DMS79 treated with DMSO at 0.1 percent for 48 hours (cell line): ENCODE results near the gene DCTN1.

Experiments
- DNase-seq: peaks from one replicate; lab custom pipeline; 2025; lab: John Stamatoyannopoulos, UW

The DCTN1 gene

GRCh38 chr2:74321737-74322136, 58.4 kb downstream of the DCTN1 start:
- DNase-seq, result no peak

GRCh38 chr2:74317701-74318100, 62.4 kb downstream of the DCTN1 start:
- DNase-seq, result peak; percentile 12

GRCh38 chr2:74316627-74317295, 63.4 kb downstream of the DCTN1 start:
- DNase-seq, result no peak

- peak; percentile 91 for DNase-seq
Measured at GRCh38 chr2:74314107-74314506, 66.0 kb downstream of the DCTN1 start.

GRCh38 chr2:74313497-74313896, 66.6 kb downstream of the DCTN1 start:
- no peak for DNase-seq

GRCh38 chr2:74312913-74313312, 67.2 kb downstream of the DCTN1 start:
- no peak for DNase-seq
